ENCODE measurements around the gene KASH5. TPM values are rescaled to one million over a fixed set of nuclear protein-coding genes. Genes with fewer than 3 reads are reported as not detected.
A peak's percentile ranks its signal among the peaks of the same experiment; 100 is the strongest.

KASH5 gene
- total and polyA plus RNA-seq, 2 donors (not counting 1 experiment from before 2014, with no cell fraction given) = 0.67 to 0.74 TPM

- Mint-ChIP-seq H3K9me3 (ENCODE audit: insufficient read depth) (no peaks in the 10 kb centered on the region), H3K4me3 (peak overlapping the region; percentile 100), H3K27ac (peak overlapping the region; percentile 95), H3K4me1 (peaks cover 72% of the 10 kb centered on the region), H3K27me3 (no peaks in the 10 kb centered on the region)
- ChIA-PET CTCF (interaction anchor here (0.7 to 2.6 kb wide), 13 partner anchors 8 to 207 kb away, joined by 3 to 25 read pairs (median 4); partner anchors contain the start of genes PIH1D1 and SLC6A16), POLR2A (interaction anchor here (0.6 to 5.6 kb wide), 17 partner anchors 10 to 336 kb away, joined by 3 to 72 read pairs (median 11); partner anchors contain the start of genes ALDH16A1 and TEAD2)
- no peaks in the 10 kb centered on the region for H3K27me3 ChIP-seq (replicated peaks in 1 of 4; ENCODE audit: control extremely low read depth in 1 of 4, control insufficient read depth in 3 of 4, insufficient read depth in 4 of 4, low read length in 3 of 4)
- H3K36me3 ChIP-seq (replicated peaks in 1 of 2; ENCODE audit: control extremely low read depth in 1 of 2, control insufficient read depth in 1 of 2, extremely low read depth in 1 of 2, insufficient read depth in 2 of 2, low read length in 1 of 2) = peaks cover 0 to 63% of the 10 kb centered on the region in 2 experiments
- H4K20me1 ChIP-seq (ENCODE audit: control insufficient read depth, insufficient read depth, low read length, poor library complexity, severe bottlenecking) = peaks cover 47% of the 10 kb centered on the region
- peak overlapping the region in 4 of 5 experiments; percentile 94 to 98 (median 98) for H3K4me3 ChIP-seq (ENCODE audit: control extremely low read depth in 1 of 5, extremely low read depth in 1 of 5, insufficient read depth in 1 of 5, low read depth in 2 of 5, low read length in 4 of 5)
- ATAC-seq (ENCODE audit: low read depth) (no peak), DNase-seq (peak; percentile 56)
- no peak for TF ChIP-seq CTCF (IDR thresholded peaks at IDR 0.05)
- no peak for TF ChIP-seq EZH2 (IDR thresholded peaks at IDR 0.05; ENCODE audit: borderline replicate concordance, insufficient read depth, low read depth, low read length, poor library complexity, severe bottlenecking)
- H3K9me3 ChIP-seq (ENCODE audit: control extremely low read depth in 1 of 3, control insufficient read depth in 2 of 3, insufficient read depth in 1 of 3, low read length in 2 of 3) = peaks cover 0 to 28% (median 15%) of the 10 kb centered on the region in 3 donors
- peak overlapping the region; percentile 89 to 93 for H3K27ac ChIP-seq (ENCODE audit: low read length in 2 of 2)
- H2AFZ ChIP-seq (ENCODE audit: insufficient read depth, low read depth, low read length, poor library complexity, severe bottlenecking) = no peak overlapping the region
- intact Hi-C loops (cut with micrococcal nuclease) = loop anchor here (1.0 to 2.0 kb wide), 8 partner anchors 8 to 130 kb away; partner anchors contain the start of gene DKKL1
- H3K4me1 ChIP-seq (ENCODE audit: control insufficient read depth in 2 of 2, insufficient read depth in 2 of 2, low read length in 2 of 2) = peaks cover 53 to 78% of the 10 kb centered on the region in 2 donors
- WGBS (ENCODE audit: insufficient coverage) = 91% methylated on average over 44 of the region's 47 CpGs
- peaks cover 49% of the 10 kb centered on the region for H3K79me2 ChIP-seq (ENCODE audit: control insufficient read depth, insufficient read depth, low read length)
- peak overlapping the region; percentile 100 for H3K4me2 ChIP-seq (replicated peaks; ENCODE audit: low read depth, low read length, poor library complexity, severe bottlenecking)
- peak overlapping the region; percentile 89 for H3K9ac ChIP-seq (ENCODE audit: low read length)
Observed at GRCh38 chr19:49339301-49340068, 48.6 kb upstream of the KASH5 start.

Data from B cell (primary cell).